C4-2B (cell line): ENCODE measurements around the gene C1orf94.

ENCODE experiments used
- H3K27ac ChIP-seq: fragments of 450-650 bp; 2 replicates; pipeline ENCODE4 v1.5.1; 2017
- CTCF ChIP-seq: fragments of 450-650 bp; conservative IDR thresholded peaks from 2 replicates; pipeline ENCODE4 v1.5.1; 2017; ENCODE audit warnings: mild to moderate bottlenecking
- ZFX ChIP-seq: fragments of 450-650 bp; IDR thresholded peaks from 2 replicates; pipeline ENCODE4 v1.6.1; 2017

Gene C1orf94

GRCh38 chr1:34132161-34132420, 44.6 kb upstream of the C1orf94 start:
- TF ChIP-seq ZFX (no peak), CTCF (no peak)
- no peak overlapping the region for H3K27ac ChIP-seq

- no peak overlapping the region for H3K27ac ChIP-seq
- TF ChIP-seq ZFX (no peak), CTCF (no peak)
These were observed 39.3 kb upstream of the C1orf94 start for GRCh38 chr1:34137411-34137810.

- TF ChIP-seq ZFX (no peak), CTCF (no peak)
- H3K27ac ChIP-seq, result no peak overlapping the region
These were observed 36.6 kb upstream of the C1orf94 start for GRCh38 chr1:34140011-34140676.

- H3K27ac ChIP-seq, result no peak overlapping the region; the same call in 1 of the 2 replicates
- TF ChIP-seq CTCF, result no peak
- TF ChIP-seq ZFX, result no peak
These were observed 32.7 kb upstream of the C1orf94 start for GRCh38 chr1:34143975-34144374.

GRCh38 chr1:34144766-34145165, 31.9 kb upstream of the C1orf94 start:
- no peak overlapping the region; the same call in 1 of the 2 replicates for H3K27ac ChIP-seq
- TF ChIP-seq CTCF (no peak), ZFX (no peak)

- no peak overlapping the region for H3K27ac ChIP-seq
- TF ChIP-seq CTCF, result no peak
- no peak for TF ChIP-seq ZFX
These were observed 29.4 kb upstream of the C1orf94 start for GRCh38 chr1:34147301-34147700.

- no peak for TF ChIP-seq CTCF
- no peak for TF ChIP-seq ZFX
- H3K27ac ChIP-seq, result no peak overlapping the region
These were observed 27.2 kb upstream of the C1orf94 start for GRCh38 chr1:34149501-34149900.
